ENCODE measurements around the gene CSHL1.
A peak's percentile ranks its signal among the peaks of the same experiment; 100 is the strongest.

DNA sequence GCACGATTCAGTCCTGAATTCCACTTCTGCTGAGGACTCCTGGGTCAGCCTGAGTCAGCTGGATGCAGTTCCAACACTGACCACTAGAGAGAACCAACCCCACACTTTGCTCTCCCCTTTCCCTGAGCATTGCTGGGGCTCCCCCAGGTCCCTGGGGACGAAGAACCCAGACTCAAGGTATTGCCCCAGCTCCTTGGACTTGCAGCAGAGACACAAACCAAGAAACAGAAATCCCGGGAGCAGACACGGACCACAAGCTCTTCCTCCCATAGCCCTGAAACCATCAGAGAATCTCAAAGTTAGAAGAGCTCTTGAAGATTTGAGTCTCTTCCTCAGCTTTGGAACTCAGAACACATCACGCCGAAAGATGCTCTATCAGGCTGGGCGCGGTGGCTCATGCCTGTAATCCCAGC lies 8.3 kb upstream of the CSHL1 start:
- TF ChIP-seq CTCF (conservative IDR thresholded peaks at IDR 0.05) (peak; percentile 92), ZFX (IDR thresholded peaks at IDR 0.05) (no peak)

Data from C4-2B (cell line).